Lower leg skin (tissue), 3 donors: Measurements from ENCODE around the gene UVSSA.

Experiments used
- CTCF ChIP-seq, 3 donors: fragments of 450-650 bp; IDR thresholded peaks; one replicate each; pipeline ENCODE4 v1.5.1; 2016; ENCODE audit warnings: antibody characterized with exemption in 3 of 3, mild to moderate bottlenecking in 3 of 3, moderate library complexity in 2 of 3
- POLR2A ChIP-seq, 2 donors: fragments of 450-650 bp; IDR thresholded peaks; one replicate each; pipeline ENCODE4 v1.6.1; 2016 to 2017; ENCODE audit warnings: antibody characterized with exemption in 2 of 2, mild to moderate bottlenecking in 1 of 2, moderate library complexity in 1 of 2

DNA sequence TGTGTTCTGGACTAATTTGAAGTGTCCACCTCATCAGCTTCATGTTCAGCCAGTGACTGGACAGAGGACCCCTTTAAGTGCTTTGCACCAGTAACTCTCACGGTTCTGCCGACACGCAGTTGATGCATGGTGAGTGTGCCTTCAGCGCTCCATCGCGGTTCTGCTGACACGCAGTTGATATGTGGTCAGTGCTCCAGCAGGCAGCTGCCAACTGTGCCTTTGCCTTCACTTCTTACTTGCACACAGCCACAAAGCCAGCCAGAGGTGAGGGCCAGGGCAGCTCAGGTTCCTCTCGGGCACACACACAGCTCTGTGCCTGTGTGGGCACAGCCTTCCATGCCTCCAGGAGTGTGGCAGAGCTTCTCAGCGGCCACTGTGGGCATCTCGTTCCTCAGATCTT, 46.9 kb downstream of the UVSSA start:
- no peak for TF ChIP-seq POLR2A (IDR thresholded peaks at IDR 0.05)
- TF ChIP-seq CTCF (IDR thresholded peaks at IDR 0.05): no peak
